HepG2 (cell line): ENCODE data around the gene TRANK1. TPM values are rescaled to one million over a fixed set of nuclear protein-coding genes. Genes with fewer than 3 reads are reported as not detected.

Experiments
- ATF7 ChIP-seq, 2 experiments: fragments of 450-650 bp in 1 of 2; sonication (generic) in 1 of 2; formaldehyde crosslinking in 1 of 2; IDR thresholded peaks; 2 replicates each; pipeline versions ENCODE4 v1.4.0 to v1.6.1; 2016 to 2020; ENCODE audit warnings: antibody characterized with exemption in 1 of 2, mild to moderate bottlenecking in 1 of 2, missing genetic modification reagents in 1 of 2
- ATRX ChIP-seq: sonication (generic); formaldehyde crosslinking; IDR thresholded peaks from 2 replicates; pipeline ENCODE4 v1.4.0; 2020; ENCODE audit warnings: missing genetic modification reagents, borderline replicate concordance
- DRAP1 ChIP-seq: IDR thresholded peaks from 2 replicates; pipeline ENCODE4 v1.6.1; 2016; ENCODE audit warnings: missing genetic modification reagents, missing compliant biosample characterization
- GMEB1 ChIP-seq: sonication (generic); formaldehyde crosslinking; IDR thresholded peaks from 2 replicates; pipeline ENCODE4 v1.5.1; 2020; ENCODE audit warnings: missing genetic modification reagents, mild to moderate bottlenecking, borderline replicate concordance
- PAX8 ChIP-seq: sonication (generic); formaldehyde crosslinking; IDR thresholded peaks from 2 replicates; pipeline ENCODE4 v1.8.0; 2022; ENCODE audit warnings: mild to moderate bottlenecking, missing genetic modification reagents, borderline replicate concordance
- PRDM10 ChIP-seq: sonication (generic); formaldehyde crosslinking; IDR thresholded peaks from 2 replicates; pipeline ENCODE4 v1.4.0; 2020; ENCODE audit warnings: low read depth, missing genetic modification reagents
- RFX3 ChIP-seq: IDR thresholded peaks from 2 replicates; pipeline ENCODE4 v1.6.1; 2016; ENCODE audit warnings: missing biosample characterization, missing genetic modification reagents
- SMAD9 ChIP-seq: sonication (generic); formaldehyde crosslinking; IDR thresholded peaks from 2 replicates; pipeline ENCODE4 v1.5.1; 2020; ENCODE audit warnings: mild to moderate bottlenecking, missing genetic modification reagents
- SOX6 ChIP-seq, 2 experiments: fragments of 450-650 bp in 1 of 2; sonication (generic) in 1 of 2; formaldehyde crosslinking in 1 of 2; IDR thresholded peaks; 2 replicates each; pipeline versions ENCODE4 v1.4.0 to v1.6.1; 2017 to 2020; ENCODE audit warnings: antibody characterized with exemption in 1 of 2, mild to moderate bottlenecking in 1 of 2, missing genetic modification reagents in 1 of 2
- TARDBP ChIP-seq: sonication (generic); formaldehyde crosslinking; IDR thresholded peaks from 2 replicates; pipeline ENCODE4 v1.8.0; 2022; ENCODE audit warnings: mild to moderate bottlenecking, missing genetic modification reagents
- ZNF101 ChIP-seq: sonication (generic); formaldehyde crosslinking; IDR thresholded peaks from 2 replicates; pipeline ENCODE4 v1.4.0; 2020; ENCODE audit warnings: mild to moderate bottlenecking, low read depth, missing genetic modification reagents, borderline replicate concordance
- ZNF142 ChIP-seq: sonication (generic); formaldehyde crosslinking; IDR thresholded peaks from 2 replicates; pipeline ENCODE4 v1.4.0; 2020; ENCODE audit warnings: missing genetic modification reagents
- ZNF704 ChIP-seq: sonication (generic); formaldehyde crosslinking; IDR thresholded peaks from 2 replicates; pipeline ENCODE4 v1.8.1; 2023; ENCODE audit warnings: mild to moderate bottlenecking, inconsistent platforms, moderate library complexity, missing genetic modification reagents, borderline replicate concordance
- polyA plus RNA-seq, 8 experiments: library from polyadenylated mRNA; depleted of rRNA in 3 of 8; stranded (reverse) in 7 of 8; unstranded in 1 of 8; fragments of >200 nt; fragmentation: Illumina TruSeq in 4 of 8; extraction: Trizol in 4 of 8; gene quantifications; 2 replicates each; pipeline versions ENCODE4 v1.2.1 to v1.2.3, GENCODE V29; 2011 to 2016; ENCODE audit warnings: low read depth in 4 of 8, missing spikeins in 1 of 8, mixed read lengths in 1 of 8; ENCODE audit not compliant: insufficient read depth in 1 of 8
- total RNA-seq, 5 experiments: library from RNA; depleted of rRNA; stranded (reverse); fragments of >200 nt; fragmentation: Illumina TruSeq; extraction: Trizol; gene quantifications; 2 replicates each; pipeline ENCODE4 v1.2.3, GENCODE V29; 2016; ENCODE audit warnings: low read depth in 1 of 5

The TRANK1 gene
- total and polyA plus RNA-seq, 2 of the 13 experiments (the other 11 are each of a cell fraction or from before 2014, with no cell fraction given) = 0.13 to 0.32 TPM

GRCh38 chr3:36993326-36994283 is 48.8 kb upstream of the TRANK1 start, which contains the start of gene MLH1 (continued):
- TF ChIP-seq ZNF704 (CRISPR knock-in tag) (0 out of 2 replicates have a peak, but pooled peaks have one; percentile 2), ATRX (no peak), SOX6 (IDR thresholded peaks at IDR 0.05) (no peak), SOX6 (CRISPR knock-in tag; IDR thresholded peaks at IDR 0.05) (peak; percentile 60), GMEB1 (peak; percentile 82), ZNF142 (peak; percentile 18; the same call in 1 of the 2 replicates), TARDBP (CRISPR knock-in tag) (peak; percentile 35; the same call in 1 of the 2 replicates), PRDM10 (no peak; the same call in 1 of the 2 replicates), RFX3 (CRISPR knock-in tag) (no peak), ZNF101 (CRISPR knock-in tag) (no peak), PAX8 (no peak), DRAP1 (no peak; the same call in 1 of the 2 replicates), SMAD9 (CRISPR knock-in tag) (no peak), ATF7 (IDR thresholded peaks at IDR 0.05) (no peak), ATF7 (CRISPR knock-in tag; IDR thresholded peaks at IDR 0.05) (peak; percentile 29; the same call in 1 of the 2 replicates)
